ENCODE measurements around the gene ZNF85. TPM values are rescaled to one million over a fixed set of nuclear protein-coding genes. Genes with fewer than 3 reads are reported as not detected.

ZNF85 gene
- total RNA-seq, 1 experiment from 2014 or later, result 26.8 TPM

GRCh38 chr19:20969498-20969897 lies 46.4 kb downstream of the ZNF85 start:
- Histone ChIP-seq H3K27me3 (ENCODE audit: insufficient read depth, low read length) (no peaks in the 10 kb centered on the region), H3K18ac (ENCODE audit: insufficient read length, low read depth, low read length) (no peak overlapping the region), H2AK5ac (ENCODE audit: insufficient read length, low read length) (no peak overlapping the region), H3K9me3 (ENCODE audit: control insufficient read depth, low read depth, low read length) (no peaks in the 10 kb centered on the region), H3K4me2 (ENCODE audit: insufficient read depth, insufficient read length, low read length) (no peak overlapping the region), H2AFZ (ENCODE audit: low read length) (no peak overlapping the region), H2BK5ac (ENCODE audit: insufficient read length, low read length) (no peak overlapping the region), H2BK15ac (ENCODE audit: low read depth, low read length) (no peak overlapping the region), H3K14ac (ENCODE audit: insufficient read depth, low read length) (no peak overlapping the region), H4K20me1 (ENCODE audit: control insufficient read depth, insufficient read depth, insufficient read length) (no peaks in the 10 kb centered on the region), H3K9ac (ENCODE audit: extremely low read depth, insufficient read length, low read length) (no peak overlapping the region), H3K23me2 (ENCODE audit: insufficient read length, low read depth, low read length, poor library complexity, severe bottlenecking) (no peaks in the 10 kb centered on the region), H2BK20ac (ENCODE audit: low read depth, low read length, poor library complexity, severe bottlenecking) (no peak overlapping the region), H3K56ac (ENCODE audit: insufficient read length, low read depth, low read length) (no peak overlapping the region), H3K4me1 (ENCODE audit: insufficient read depth, low read length) (no peaks in the 10 kb centered on the region), H2BK120ac (ENCODE audit: low read depth, low read length, poor library complexity, severe bottlenecking) (no peak overlapping the region), H3K79me1 (ENCODE audit: insufficient read depth, low read depth, low read length, poor library complexity, severe bottlenecking) (no peaks in the 10 kb centered on the region), H3K23ac (ENCODE audit: insufficient read length, low read depth, low read length) (no peak overlapping the region), H4K91ac (ENCODE audit: insufficient read length, low read depth, low read length) (no peak overlapping the region), H3K79me2 (ENCODE audit: insufficient read depth, low read length) (no peaks in the 10 kb centered on the region), H3K4ac (ENCODE audit: low read depth, low read length) (no peak overlapping the region), H3K27ac (ENCODE audit: insufficient read length, low read depth, low read length) (no peak overlapping the region), H4K5ac (ENCODE audit: insufficient read length, low read depth, low read length) (no peak overlapping the region), H2BK12ac (ENCODE audit: insufficient read length, low read depth, low read length) (no peak overlapping the region), H4K8ac (replicated peaks; ENCODE audit: insufficient read length, low read depth, low read length) (no peak overlapping the region), H3T11ph (ENCODE audit: low read length) (no peak overlapping the region)
- no peak overlapping the region for H3K4me3 Mint-ChIP-seq
- no peak for TF ChIP-seq CTCF (conservative IDR thresholded peaks at IDR 0.05)
- H3K9me3 Mint-ChIP-seq, result peaks cover 20 to 26% of the 10 kb centered on the region in 2 experiments
- no peaks in the 10 kb centered on the region for H3K36me3 Mint-ChIP-seq (ENCODE audit: insufficient read depth in 1 of 3, low read depth in 3 of 3)
- H3K27ac Mint-ChIP-seq, result no peak overlapping the region
- WGBS (ENCODE audit: extremely low coverage, insufficient read length, low lambda C conversion rate), result no CpG with 5 or more reads among the region's 3 CpGs
- no peaks in the 10 kb centered on the region for H3K27me3 Mint-ChIP-seq (ENCODE audit: low read depth)
- DNase-seq, result no peak
- H3K4me1 Mint-ChIP-seq, result no peaks in the 10 kb centered on the region
